Retina (tissue), 1 donor: ENCODE measurements around the gene CD72.
"Not testable (repeated sequence)": the region's sequence is repeated elsewhere in the genome, so short reads cannot be mapped to it uniquely, and the experiment has no call there.

ENCODE experiments used
- DNase-seq: peaks from one replicate; pipeline ENCODE4 v3.0.0-alpha.2; 2016

Gene CD72

DNA sequence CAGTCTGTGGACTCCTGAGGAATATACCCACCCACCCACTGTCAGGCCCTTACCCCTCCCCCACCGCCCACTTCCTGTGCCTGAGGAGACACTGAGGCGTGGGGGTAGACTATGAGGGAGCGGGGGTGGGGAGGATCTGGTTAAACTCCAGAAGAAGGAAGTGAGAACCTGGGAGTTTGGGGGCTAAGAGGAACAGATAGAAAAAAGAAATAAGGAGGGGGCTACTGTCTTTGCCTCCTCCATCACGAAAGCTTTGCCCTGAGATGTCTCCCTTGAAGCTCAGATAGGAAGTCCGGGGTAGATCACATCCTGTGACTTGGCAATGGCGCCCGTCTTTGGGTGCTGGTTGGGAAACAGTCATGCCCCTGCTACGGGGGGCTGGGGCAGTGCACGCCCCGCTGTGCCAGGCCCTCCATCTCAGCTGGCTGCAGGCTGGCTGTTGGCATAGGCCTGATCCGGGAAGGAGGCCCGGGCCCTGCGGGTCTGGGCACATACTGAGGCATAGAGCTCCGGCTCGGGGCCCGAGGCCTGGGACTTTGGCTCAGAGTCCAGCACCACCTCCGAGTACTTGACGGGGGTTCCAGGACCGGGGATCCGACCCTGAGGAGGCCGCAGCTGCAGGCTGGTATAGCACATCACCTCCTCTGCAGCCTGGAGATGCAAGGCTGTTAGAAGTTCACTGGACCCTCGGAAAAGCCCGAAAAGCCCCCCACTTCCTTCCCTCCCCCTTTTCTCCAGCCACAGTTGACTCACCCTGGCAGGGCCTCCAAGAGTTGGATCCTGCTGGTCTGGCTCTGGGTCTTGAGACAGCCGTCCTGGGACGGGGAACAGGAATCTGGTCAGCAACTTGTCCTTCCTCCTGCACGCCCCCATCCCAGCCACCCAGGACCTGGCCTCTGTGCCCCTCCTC is 31.5 kb upstream of the CD72 start:
- DNase-seq, result no peak

DNA sequence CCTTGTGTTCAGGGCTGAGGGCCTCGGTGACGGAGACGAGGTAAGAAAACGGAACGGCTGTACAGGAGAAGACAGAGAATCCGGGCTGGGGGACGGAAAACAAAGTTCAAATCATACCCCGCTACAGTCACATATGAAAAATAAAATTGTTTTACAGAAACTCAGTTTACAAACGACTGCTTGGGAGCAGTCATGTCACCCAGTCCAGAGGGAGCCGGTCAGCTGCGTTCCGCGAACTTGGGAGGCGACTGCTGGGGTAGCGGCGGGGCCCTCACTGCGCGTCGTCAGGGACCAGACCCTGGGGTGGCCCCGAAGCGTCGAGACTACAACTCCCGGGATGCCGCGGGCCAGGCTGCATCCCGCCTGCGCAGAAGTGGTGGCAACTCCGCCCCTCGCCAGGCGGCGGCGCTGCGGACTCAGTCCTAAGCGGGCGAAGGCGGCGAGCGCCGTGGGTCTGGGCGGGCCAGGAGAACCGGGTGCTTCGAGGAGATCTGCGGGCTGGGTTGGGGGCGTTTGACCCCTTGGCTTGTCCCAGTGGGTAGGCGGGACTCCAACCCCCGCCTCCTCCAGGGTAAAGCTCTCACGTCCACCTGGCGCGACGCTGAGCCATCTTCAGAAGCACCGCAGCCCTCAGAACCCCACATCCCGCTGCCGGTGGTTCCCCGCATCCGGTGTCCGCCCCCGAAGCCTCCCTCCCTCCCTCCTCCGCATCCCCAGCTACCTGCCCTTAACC is 28.5 kb upstream of the CD72 start:
- peak; percentile 97 for DNase-seq

DNA sequence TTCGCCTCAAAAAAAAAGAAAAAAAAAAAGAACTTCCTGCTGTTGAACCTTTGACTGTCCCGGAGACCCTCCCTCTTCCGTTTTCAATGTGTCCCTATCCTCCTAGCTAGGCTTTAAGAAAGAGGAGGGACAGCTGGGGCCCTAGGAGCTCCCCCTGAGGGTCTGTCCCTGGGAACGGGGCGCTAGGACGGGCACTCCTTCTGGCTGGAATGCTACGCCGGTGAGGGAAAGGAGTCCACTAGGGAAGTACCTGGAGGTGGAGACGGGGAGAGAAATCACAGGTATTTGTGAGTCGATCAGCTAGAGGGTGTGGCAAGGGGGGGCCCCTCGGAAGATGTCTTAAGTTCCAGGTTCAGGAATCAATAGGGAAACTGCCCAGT is 27.9 kb upstream of the CD72 start:
- no peak for DNase-seq

DNA sequence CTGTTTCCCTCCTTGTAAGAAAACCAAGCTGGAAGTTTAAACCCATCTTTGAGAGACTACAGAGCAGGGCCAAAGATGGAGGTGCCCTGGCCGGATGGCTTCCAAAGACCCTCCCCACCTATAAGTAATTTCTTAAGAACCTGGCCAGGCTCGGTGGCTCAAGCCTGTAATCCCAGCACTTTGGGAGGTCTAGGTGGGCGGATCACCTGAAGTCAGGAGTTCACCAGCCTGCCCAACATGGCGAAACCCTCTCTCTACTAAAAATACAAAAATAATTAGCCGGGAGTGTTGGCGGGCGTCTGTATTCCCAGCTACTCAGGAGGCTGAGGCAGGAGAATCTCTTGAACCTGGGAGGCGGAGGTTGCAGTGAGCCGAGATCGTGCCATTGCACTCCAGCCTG is 27.5 kb upstream of the CD72 start:
- DNase-seq, result not testable (repeated sequence)

DNA sequence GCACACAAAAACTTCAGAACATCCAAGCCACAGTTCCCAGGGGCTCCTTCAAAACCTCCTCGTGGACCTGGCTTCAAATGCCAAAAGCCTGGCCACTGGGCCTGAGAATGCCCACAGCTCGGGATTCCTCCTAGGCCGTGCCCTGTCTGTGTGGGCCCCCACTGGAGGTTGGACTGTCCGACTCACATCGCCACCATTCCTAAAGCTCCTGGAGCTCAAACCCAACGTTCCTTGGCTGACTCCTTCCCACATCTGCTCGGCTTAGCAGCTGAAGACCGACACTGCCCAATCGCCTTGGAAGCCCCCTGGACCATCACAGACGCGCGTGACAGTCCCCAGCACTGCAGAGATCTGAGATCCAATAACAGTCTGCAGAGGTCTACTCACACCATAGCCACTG is 24.8 kb upstream of the CD72 start:
- DNase-seq, result no peak

DNA sequence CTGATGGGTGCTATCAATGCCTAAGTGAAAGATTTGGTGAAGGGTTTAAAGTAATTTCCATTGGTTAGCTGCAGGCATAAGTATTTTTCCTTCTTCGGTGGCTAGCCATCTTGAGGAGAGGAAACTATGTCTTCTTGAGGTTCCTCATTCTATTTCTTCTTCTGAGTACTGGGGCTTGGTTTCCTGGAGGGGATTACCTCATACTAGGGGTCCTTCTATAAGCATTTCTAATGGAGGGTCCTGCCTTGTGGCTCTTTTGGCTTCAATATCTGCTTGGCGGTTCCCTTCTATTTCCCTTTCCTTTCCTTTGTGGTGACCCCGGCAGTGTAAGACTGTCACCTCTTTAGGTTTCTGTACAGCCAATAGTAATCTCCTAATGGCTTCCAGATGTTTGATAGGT is 23.3 kb upstream of the CD72 start:
- not testable (repeated sequence) for DNase-seq

DNA sequence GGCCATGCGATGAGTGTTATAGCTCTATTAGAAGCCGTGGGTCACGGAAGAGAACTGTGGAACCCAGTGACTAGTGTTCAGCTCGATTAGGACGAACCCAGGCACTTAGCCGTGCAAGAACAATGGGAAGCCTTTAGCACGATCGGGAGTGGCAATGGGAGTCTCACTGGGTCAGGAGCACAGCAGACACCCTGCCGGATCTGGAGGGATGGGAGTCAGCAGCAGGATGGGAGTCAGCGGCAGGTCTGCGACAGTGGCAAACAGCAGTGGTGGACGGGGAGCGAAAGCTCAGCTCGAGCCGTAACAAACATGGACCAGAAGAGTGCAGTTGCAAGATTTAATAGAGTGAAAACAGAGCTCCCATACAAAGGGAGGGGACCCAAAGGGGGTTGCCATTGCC is 22.2 kb upstream of the CD72 start:
- not testable (repeated sequence) for DNase-seq

DNA sequence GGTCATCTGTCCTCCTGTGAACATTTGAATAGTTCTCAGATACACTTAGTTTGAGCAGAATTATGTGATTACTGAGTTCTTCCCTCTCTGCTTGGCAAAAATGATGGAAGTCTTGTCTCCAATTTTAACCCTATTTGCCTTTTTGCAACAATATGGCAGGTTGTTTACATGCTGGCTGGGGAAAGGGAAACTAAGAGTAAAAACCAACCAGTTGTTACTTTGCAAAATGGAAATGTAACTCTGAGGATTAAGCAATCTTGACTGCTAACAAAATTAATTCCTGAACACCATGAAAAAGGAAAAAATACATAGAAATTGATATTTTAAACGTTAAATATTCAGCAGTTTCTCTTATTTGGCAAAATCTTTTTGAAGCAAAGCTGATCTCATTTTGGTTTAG is 21.4 kb upstream of the CD72 start:
- no peak for DNase-seq

DNA sequence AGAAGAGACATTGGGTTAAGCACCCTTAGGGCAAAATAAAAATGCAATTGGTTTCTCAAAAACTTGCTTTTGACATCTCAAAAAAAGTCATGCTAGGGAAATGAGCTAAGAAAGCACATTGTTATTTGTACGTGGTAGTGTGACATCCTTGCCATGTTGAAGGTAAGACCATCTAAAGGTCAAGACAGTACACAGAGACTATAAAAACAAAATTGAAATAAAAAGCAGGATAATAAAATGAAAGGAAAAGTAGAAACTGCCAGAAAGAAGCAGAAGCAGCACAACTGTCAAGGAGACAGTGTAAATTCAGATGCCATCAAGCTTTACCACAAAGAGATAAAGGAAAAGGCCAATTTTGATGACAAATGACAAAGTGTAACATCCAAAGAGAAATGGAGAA is 21.0 kb upstream of the CD72 start:
- not testable (repeated sequence) for DNase-seq

DNA sequence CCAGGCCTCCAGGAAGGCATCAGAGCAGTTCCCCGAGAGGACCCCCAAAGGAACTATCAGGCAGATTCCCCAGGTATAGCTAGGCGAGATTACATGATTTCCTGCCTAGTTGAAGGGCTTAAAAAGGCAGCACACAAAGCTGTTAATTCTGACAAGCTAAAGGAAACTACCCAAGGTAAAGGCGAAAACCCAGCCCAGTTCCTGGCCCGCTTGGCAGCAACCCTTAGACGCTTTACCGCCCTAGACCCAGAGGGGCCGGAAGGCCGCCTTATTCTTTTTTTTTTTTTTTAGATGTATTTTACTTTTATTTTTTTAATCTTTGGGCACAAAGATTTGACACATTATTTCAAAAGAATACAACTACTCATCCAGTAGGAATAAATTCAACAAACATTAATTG is 20.5 kb upstream of the CD72 start:
- not testable (repeated sequence) for DNase-seq

DNA sequence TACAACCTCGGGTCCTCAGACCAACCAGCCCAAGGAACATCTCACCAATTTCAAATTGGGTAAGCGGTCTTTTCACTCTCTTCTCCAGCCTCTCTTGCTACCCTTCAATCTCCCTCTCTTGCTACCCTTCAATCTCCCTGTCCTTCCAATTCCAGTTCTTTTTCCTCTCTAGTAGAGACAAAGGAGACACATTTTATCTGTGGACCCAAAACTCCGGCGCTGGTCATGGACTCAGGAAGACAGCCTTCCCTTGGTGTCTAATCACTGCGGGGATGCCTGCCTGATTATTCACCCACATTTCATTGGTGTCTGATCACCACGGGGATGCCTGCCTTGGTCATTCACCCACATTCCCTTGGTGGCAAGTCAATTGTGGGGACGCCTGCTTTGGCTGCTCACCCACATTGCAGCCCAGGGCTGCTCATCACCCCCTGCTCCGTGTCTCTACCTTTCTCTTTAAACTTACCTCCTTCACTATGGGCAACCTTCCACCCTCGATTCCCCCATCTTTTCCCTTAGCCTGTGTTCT is 19.3 kb upstream of the CD72 start:
- DNase-seq, result not testable (repeated sequence)

DNA sequence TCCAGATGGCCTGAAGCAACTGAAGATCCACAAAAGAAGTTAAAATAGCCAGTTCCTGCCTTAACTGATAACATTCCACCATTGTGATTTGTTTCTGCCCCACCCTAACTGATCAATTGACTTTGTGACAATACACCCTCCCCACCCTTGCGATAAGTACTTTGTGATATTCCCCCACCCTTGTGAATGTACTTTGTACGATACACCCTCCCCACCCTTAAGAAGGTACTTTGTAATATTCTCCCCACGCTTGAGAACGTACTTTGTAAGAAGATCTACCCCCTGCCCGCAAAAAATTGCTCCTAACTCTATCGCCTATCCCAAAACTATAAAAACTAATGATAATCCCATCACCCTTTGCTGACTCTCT is 18.6 kb upstream of the CD72 start:
- not testable (repeated sequence) for DNase-seq

DNA sequence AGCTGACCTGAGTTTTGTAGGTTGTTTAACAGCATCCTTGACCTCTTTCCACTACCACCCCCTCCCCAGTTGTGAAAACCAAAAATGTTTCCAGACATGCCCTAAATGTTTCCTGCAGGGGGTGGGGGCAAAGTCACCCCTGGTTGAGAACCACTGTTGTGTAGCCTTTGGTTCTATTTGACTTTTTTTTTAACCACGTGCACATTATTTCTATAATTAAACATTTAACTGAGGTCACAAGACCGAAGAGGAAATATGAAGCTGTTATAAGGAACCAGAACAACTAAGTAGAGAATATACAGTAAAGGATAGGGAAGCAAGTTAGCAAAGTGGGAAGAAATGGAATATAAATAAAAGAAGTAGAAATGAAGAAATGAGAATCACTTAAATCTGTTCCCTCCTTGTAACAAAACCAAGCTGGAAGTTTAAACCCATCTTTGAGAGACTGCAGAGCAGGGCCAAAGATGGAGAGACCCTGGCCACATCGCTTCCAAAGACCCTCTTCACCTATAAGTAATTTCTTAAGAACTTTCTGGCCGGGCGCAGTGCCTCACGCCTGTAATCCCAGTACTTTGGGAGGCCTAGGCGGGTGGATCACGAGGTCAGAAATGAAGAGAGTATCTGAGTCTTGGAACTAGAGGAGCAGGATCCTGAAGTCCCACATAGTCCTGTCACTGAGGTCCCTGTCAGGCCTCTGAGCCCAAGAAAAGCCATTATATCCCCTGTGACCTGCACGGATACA is 18.1 kb upstream of the CD72 start:
- no peak for DNase-seq

DNA sequence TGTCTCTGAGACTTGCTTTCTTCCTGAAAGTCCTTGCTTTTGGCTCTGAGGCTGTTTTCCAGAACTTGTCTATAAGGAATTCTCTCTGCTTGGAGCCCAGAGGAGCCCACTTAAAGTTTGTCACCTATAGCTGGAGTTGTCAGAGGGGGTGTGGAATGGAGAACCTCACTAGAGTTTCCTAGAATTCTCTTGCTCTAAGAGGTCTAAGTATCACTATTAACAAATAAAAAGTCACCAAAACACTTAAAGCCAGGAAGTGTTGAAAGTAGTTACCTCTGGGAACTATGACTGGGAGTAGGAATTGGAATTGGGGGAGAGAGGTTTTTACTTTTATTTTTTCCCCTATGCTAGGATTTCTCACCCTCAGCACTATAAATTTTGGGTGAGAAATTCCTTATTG is 17.5 kb upstream of the CD72 start:
- no peak for DNase-seq

DNA sequence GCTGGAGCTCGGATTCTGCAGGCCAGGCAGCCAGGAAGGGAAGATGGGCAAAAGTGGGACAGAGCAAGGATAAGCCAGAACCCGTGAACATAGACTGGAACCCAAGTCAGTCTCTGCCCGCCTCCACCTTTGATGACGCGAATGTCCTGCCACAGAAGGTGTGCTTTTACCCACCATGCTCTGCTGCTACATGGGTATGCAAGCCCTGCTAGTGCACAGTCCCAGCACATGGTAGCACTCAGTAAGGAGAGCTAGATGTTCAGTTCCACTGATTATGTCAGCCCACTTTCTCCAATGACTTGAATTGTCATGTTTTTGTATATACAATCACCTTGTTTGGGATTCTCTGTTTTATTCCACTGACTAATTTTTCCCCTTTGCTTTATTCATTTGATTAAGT is 11.4 kb upstream of the CD72 start:
- no peak for DNase-seq

DNA sequence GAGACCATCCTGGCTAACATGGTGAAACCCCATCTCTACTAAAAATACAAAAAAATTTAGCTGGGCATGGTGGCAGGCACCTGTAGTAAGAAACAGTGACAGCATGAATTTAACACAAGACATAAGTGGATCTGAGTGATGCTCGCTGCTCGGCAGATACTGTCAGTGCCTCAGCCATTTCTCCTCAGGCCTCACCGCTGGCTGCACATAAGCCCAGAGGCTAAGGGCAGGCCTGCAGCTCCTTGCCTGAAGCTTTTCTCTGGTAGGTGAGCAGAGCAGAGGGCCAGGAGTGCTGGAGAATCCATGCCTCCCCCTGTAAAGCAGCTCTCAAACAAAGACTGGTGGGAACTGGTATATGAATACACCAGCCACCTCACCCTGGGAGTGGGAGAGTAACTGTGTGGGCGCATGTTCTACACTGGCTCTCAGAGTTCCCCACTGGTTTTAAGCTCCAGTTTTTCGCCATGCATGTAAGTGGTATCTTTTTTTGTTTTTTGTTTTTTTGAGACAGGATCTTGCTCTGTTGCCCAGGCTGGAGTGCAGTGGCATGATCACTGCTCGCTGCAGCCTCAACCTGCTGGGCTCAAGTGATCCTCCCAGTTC is 10.3 kb upstream of the CD72 start:
- DNase-seq, result no peak

DNA sequence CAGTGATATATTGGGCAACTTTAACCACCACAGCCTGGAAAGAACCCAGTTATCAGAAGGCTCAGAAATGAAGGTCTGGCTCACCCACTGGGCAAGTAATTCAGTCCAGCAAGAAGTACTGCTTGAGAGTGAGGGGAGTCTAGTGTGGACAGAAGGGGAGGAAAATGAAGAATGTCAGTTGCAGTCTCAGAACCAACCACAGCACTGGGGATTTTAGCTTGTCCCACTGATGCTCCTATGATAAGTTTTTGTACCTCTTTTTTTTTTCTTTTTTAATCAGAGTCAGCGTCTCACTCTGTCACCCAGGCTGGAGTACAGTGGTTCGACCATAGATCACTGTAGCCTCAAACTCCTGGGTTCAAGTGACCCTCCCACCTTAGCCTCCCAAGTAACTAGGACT is 9.4 kb upstream of the CD72 start:
- no peak for DNase-seq

DNA sequence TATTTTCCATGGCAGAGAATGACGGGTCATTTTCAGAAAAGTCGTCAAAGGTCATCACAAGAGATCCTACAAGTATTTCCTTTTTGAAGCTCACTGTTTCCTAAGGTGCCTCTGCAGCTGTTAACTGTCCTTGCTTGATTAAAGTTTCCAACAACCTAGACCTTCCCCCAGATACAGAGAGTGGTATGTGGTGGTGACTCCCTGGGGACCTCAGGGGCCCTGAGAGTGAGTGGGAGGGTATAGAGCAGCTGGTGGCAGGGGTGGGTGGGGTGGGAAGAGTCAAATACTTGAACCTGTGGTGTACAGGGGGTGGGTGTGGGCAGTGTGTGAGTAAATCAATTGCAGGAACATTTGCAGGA is 1.6 kb upstream of the CD72 start:
- DNase-seq, result no peak

DNA sequence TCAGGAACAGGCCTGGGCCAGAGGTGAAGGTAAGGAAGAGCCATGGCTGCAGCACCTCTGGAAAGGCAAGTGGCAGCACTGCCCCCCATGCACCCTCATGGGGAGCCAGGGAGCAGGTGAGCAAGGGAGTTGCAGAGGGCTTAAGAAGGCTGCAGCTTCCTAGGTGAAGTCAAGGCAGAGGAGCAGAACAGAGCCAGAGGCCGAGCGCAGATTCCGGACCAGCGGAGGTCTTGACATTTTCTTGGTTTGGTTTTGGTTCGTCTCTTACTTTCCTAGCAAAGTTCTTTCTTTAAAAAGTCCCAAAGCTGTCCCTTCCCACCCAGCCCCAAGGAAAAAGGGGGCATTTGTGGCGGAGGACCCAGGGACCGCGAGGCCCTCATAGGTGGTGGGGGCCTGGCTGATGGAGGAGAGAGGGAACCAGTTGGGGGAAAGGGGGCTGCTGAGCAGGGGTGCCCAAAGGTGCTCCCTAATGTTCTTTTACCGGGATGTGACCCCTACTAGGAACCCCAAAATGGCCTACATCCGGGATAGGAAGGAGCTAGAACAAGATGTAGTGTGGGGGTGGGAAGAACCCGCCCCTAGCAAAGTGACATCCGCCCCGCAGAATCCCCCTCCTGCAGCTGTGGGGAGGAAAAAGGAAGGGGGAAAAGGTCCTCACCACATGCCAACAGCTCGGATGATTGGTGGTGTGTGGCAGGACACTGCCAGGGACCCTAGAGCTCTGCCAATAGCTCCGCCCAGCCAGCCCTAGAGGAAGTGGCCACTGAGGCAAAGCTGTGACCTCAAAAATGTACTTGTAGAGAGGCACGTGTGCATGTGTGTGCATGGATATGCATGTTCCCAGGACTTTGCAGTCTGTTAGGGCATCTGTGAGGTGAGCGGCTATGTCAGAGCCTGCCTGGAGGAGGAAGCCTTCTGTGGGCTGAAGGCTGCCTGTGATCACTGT is 914 bp upstream of the CD72 start:
- DNase-seq, result no peak

DNA sequence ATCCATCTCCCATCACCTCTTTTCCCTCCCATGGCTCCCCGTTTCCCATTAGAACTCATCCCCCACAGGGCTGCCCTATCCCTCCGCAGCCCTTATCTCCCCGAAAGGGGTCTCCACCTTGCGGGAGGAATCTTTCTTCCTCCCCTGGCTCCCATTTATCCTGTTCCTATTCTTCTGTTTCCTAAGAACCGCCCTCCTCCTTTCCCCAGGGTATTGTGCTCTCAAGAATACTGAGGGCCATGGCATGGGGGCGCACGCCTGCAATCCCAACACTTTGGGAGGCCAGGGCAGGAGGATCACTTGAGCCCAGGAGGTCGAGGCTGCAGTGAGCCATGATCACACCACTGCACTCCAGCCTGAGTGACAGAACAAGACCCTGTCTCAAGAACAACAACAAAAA is 665 bp downstream of the CD72 start:
- DNase-seq, result no peak

DNA sequence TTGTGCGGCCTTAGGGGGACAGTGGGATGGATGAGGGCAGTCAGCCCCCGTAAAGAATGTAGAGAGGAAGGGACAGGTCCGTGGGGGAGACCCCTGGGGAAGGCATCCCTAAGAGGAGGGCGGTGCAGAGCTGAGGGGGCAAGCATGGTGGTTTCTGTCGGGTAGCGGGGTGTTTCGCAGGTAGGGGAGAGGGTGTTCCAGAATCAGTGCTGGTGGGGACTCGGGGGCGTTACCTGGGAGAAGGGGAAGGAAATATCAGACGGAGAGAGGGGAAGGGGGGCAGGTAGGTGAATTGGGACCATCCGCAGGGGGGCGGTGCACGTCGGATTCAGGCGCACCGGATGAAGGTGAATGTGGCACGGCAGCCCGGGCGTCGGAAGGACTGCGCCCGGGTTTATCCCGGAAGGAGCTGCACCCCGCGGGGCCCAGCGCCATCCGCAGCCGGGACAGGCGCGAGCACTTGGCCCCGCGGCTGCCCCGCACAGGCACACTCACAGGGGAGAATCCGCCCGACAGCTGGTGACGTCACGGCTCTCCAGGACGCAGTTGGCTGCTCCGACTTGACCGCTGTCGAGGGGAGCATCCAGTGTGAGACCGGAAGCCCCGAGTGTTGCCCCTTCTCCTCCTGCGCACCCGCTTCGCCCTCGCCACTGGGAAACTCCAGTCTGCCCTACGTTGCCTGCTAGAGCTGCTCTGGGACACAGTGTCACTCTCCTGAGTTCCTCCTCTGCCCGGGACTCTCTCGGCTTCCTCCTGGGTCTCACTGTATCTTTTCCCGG is 1.3 kb downstream of the CD72 start:
- peak; percentile 63 for DNase-seq
